ENCODE results near the gene IFI35.
A peak's percentile ranks its signal among the peaks of the same experiment; 100 is the strongest.

Gene IFI35

GRCh38 chr17:43020789-43021740, 14.5 kb downstream of the IFI35 start (continued):
- TF ChIP-seq ZNF449 (tag by site-specific recombination; IDR thresholded peaks at IDR 0.05) (no peak), ZNF223 (tag by site-specific recombination; IDR thresholded peaks at IDR 0.05) (no peak), ZNF660 (tag by site-specific recombination; IDR thresholded peaks at IDR 0.05) (no peak), ZNF311 (tag by site-specific recombination; IDR thresholded peaks at IDR 0.05; ENCODE audit: borderline replicate concordance) (no peak), SALL2 (tag by site-specific recombination; IDR thresholded peaks at IDR 0.05; ENCODE audit: borderline replicate concordance) (no peak), HOXD13 (CRISPR knock-in tag; IDR thresholded peaks at IDR 0.05; ENCODE audit: borderline replicate concordance) (no peak), ZNF664 (tag by site-specific recombination; IDR thresholded peaks at IDR 0.05) (no peak), ZNF645 (tag by site-specific recombination; IDR thresholded peaks at IDR 0.05) (no peak), YY1 (tag by site-specific recombination; IDR thresholded peaks at IDR 0.05) (no peak), GLIS2 (tag by site-specific recombination; IDR thresholded peaks at IDR 0.05) (peak; percentile 68; the same call in 1 of the 2 replicates), ZNF792 (tag by site-specific recombination; IDR thresholded peaks at IDR 0.05) (no peak), ZNF585B (tag by site-specific recombination; IDR thresholded peaks at IDR 0.05) (no peak), SP2 (tag by site-specific recombination; IDR thresholded peaks at IDR 0.05) (peak; percentile 39), KLF10 (tag by site-specific recombination; IDR thresholded peaks at IDR 0.05) (no peak), PBX3 (CRISPR knock-in tag; IDR thresholded peaks at IDR 0.05) (no peak), HOXC10 (CRISPR knock-in tag; IDR thresholded peaks at IDR 0.05) (no peak), ZNF362 (tag by site-specific recombination; IDR thresholded peaks at IDR 0.05) (no peak), ZNF426 (tag by site-specific recombination; IDR thresholded peaks at IDR 0.05) (no peak), ZNF148 (tag by site-specific recombination; IDR thresholded peaks at IDR 0.05; ENCODE audit: borderline replicate concordance) (no peak), ZNF133 (tag by site-specific recombination; IDR thresholded peaks at IDR 0.05) (no peak), ZSCAN30 (tag by site-specific recombination; IDR thresholded peaks at IDR 0.05) (no peak), ZNF114 (tag by site-specific recombination; IDR thresholded peaks at IDR 0.05) (no peak), ZNF132 (tag by site-specific recombination; IDR thresholded peaks at IDR 0.05; ENCODE audit: borderline replicate concordance) (no peak), ZNF561 (tag by site-specific recombination; IDR thresholded peaks at IDR 0.05; ENCODE audit: borderline replicate concordance) (0 out of 2 replicates have a peak, but pooled peaks have one; percentile 23), ZNF157 (tag by site-specific recombination; IDR thresholded peaks at IDR 0.05) (no peak), INSM2 (tag by site-specific recombination; IDR thresholded peaks at IDR 0.05) (no peak), ZNF354C (tag by site-specific recombination; IDR thresholded peaks at IDR 0.05; ENCODE audit: borderline replicate concordance, low read depth) (no peak), ZBTB1 (tag by site-specific recombination; IDR thresholded peaks at IDR 0.05) (no peak), ZNF670 (tag by site-specific recombination; IDR thresholded peaks at IDR 0.05; ENCODE audit: low read depth) (no peak)

All from HEK293 (cell line).